ENCODE data around the gene SKOR1. TPM values are rescaled to one million over a fixed set of nuclear protein-coding genes. Genes with fewer than 3 reads are reported as not detected.

SKOR1 gene
- total RNA-seq, 4 donors from 2014 or later: 0.49 to 1.2 (median 0.85) TPM

DNA sequence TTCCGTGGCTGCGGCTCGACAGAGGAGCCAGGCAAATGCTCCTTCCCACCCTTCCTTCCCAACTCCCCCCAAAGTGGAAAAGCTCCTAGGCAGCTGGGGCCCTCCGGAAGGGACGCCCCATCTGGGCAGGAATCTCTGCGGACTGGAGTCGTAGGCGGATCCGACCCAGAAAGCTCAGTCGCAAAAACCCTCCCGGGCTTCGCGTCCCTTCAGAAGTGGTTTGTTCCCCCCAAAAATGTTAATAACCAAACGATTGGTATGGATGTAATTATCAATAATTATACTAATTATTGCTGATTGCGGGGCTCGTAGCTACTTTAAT lies 10.8 kb downstream of the SKOR1 start:
- Histone ChIP-seq H3K36me3 (no peaks in the 10 kb centered on the region), H3K9me3 (no peaks in the 10 kb centered on the region), H3K4me3 (replicated peaks in 1 of 3) (peak overlapping the region in 2 of 3 donors; percentile 30 to 46), H3K27ac (peak overlapping the region in 1 of 3 donors; percentile 11), H3K27me3 (peaks cover 19% of the 10 kb centered on the region), H3K4me1 (peaks cover 32 to 59% of the 10 kb centered on the region in 2 donors)
- 5% methylated on average over 16 of the region's 16 CpGs for WGBS, 2 donors
- TF ChIP-seq POLR2A (IDR thresholded peaks at IDR 0.05): no peak
- TF ChIP-seq, protein P1, sequence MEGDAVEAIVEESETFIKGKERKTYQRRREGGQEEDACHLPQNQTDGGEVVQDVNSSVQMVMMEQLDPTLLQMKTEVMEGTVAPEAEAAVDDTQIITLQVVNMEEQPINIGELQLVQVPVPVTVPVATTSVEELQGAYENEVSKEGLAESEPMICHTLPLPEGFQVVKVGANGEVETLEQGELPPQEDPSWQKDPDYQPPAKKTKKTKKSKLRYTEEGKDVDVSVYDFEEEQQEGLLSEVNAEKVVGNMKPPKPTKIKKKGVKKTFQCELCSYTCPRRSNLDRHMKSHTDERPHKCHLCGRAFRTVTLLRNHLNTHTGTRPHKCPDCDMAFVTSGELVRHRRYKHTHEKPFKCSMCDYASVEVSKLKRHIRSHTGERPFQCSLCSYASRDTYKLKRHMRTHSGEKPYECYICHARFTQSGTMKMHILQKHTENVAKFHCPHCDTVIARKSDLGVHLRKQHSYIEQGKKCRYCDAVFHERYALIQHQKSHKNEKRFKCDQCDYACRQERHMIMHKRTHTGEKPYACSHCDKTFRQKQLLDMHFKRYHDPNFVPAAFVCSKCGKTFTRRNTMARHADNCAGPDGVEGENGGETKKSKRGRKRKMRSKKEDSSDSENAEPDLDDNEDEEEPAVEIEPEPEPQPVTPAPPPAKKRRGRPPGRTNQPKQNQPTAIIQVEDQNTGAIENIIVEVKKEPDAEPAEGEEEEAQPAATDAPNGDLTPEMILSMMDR (IDR thresholded peaks at IDR 0.05): no peak
- intact Hi-C loops (cut with DNase I): loop anchor here (5.0 kb wide), 1 partner anchor 314 kb away; the partner anchor contains the start of gene C15orf61
- no peak for DNase-seq

- Histone ChIP-seq H3K4me1 (peaks cover 35 to 63% of the 10 kb centered on the region in 2 donors), H3K36me3 (no peaks in the 10 kb centered on the region), H3K27me3 (peaks cover 19% of the 10 kb centered on the region), H3K4me3 (replicated peaks in 1 of 3) (peak overlapping the region in 1 of 3 donors; percentile 30), H3K9me3 (no peaks in the 10 kb centered on the region), H3K27ac (no peak overlapping the region)
- TF ChIP-seq, protein P1 (IDR thresholded peaks at IDR 0.05): peak; percentile 55 to 89 (median 71)
- TF ChIP-seq POLR2A (IDR thresholded peaks at IDR 0.05): no peak
- WGBS, 2 donors: 32 to 37% methylated on average over 8 of the region's 8 CpGs
- intact Hi-C loops (cut with DNase I): loop anchor here (5.0 kb wide), 1 partner anchor 314 kb away; the partner anchor contains the start of gene C15orf61
- DNase-seq: peak; percentile 49 to 50
Observed at GRCh38 chr15:67836477-67836876, 11.2 kb downstream of the SKOR1 start.

GRCh38 chr15:67836955-67837354 lies 11.6 kb downstream of the SKOR1 start:
- Histone ChIP-seq H3K4me3 (replicated peaks in 1 of 3) (no peak overlapping the region), H3K9me3 (no peaks in the 10 kb centered on the region), H3K27me3 (peaks cover 19% of the 10 kb centered on the region), H3K36me3 (no peaks in the 10 kb centered on the region), H3K4me1 (peaks cover 35 to 64% of the 10 kb centered on the region in 2 donors), H3K27ac (no peak overlapping the region)
- DNase-seq: peak in 1 of 2 donors; percentile 24
- intact Hi-C loops (cut with DNase I): loop anchor here (5.0 kb wide), 1 partner anchor 315 kb away; the partner anchor contains the start of gene C15orf61
- WGBS, 2 donors: 49 to 53% methylated on average over 2 of the region's 2 CpGs
- TF ChIP-seq, protein P1 (IDR thresholded peaks at IDR 0.05): no peak
- no peak for TF ChIP-seq POLR2A (IDR thresholded peaks at IDR 0.05)

DNA sequence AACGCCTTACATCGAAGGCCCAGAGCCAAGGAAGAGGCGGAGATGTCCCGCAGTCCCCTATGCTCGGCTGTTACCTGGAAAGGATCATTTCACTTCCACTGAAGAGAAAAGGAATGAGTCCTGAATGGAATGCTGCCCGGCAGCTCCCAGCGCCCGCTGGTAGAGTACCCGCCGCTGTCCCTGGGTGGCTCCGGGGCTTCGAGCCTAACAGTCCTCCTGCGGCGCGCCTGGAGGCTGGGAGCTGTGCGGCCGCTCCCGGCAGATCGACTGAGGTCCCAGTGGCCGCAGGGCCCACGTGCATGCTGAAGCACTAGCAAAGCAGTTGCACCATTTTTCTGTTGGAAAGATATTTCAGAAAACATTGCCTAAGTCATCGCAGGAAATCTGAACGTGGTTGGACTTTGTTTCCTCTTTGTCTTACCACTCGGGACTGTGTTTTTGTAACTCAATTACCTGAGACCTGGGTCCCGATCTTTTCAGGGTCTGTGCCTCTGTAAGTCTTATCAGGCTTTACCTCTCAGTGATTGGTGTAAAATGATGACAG lies 13.6 kb downstream of the SKOR1 start:
- Histone ChIP-seq H3K36me3 (no peaks in the 10 kb centered on the region), H3K9me3 (no peaks in the 10 kb centered on the region), H3K4me1 (peaks cover 39 to 64% of the 10 kb centered on the region in 2 donors), H3K4me3 (replicated peaks in 1 of 3) (peak overlapping the region in 1 of 3 donors; percentile 16), H3K27ac (peak overlapping the region; percentile 98 to 100 (median 100)), H3K27me3 (peaks cover 8% of the 10 kb centered on the region)
- 5 to 9% methylated on average over 12 to 25 of the region's 25 CpGs for WGBS, 2 donors
- TF ChIP-seq, protein P1 (IDR thresholded peaks at IDR 0.05): peak in 4 of 6 experiments; percentile 9 to 47 (median 26)
- peak in 1 of 2 donors; percentile 67 for TF ChIP-seq POLR2A (IDR thresholded peaks at IDR 0.05)
- intact Hi-C loops (cut with DNase I): loop anchor here (5.0 kb wide), 1 partner anchor 317 kb away; the partner anchor contains the start of gene C15orf61
- peak; percentile 89 to 90 for DNase-seq

DNA sequence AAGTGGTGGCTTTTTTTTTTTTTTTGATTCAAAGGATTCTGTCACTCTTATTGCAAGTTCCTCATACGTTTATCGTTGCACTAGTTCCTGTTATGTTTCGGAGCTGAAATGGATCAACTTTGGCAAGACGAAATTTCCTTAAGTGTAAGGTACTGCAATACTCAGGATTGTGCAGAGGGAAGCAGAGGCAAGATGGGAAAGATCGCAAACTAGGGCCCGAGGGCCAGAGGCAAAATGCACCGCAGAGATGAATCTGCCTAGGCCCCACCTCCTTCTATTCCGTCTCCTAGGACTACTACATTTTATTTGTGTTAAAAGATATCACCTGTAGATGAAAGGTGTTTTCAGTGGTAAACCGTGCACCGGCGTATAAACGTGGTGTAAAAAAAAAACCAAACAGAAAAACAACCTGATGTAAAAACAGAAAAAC lies 14.2 kb downstream of the SKOR1 start:
- TF ChIP-seq POLR2A (IDR thresholded peaks at IDR 0.05): no peak
- TF ChIP-seq, protein P1 (IDR thresholded peaks at IDR 0.05): no peak
- Histone ChIP-seq H3K27me3 (peaks cover 6% of the 10 kb centered on the region), H3K4me3 (replicated peaks in 1 of 3) (peak overlapping the region in 2 of 3 donors; percentile 5 to 16), H3K4me1 (peaks cover 41 to 65% of the 10 kb centered on the region in 2 donors), H3K36me3 (no peaks in the 10 kb centered on the region), H3K9me3 (no peaks in the 10 kb centered on the region), H3K27ac (peak overlapping the region; percentile 98 to 100 (median 100))
- intact Hi-C loops (cut with DNase I): loop anchor here (5.0 kb wide), 1 partner anchor 317 kb away; the partner anchor contains the start of gene C15orf61
- 5 to 7% methylated on average over 12 of the region's 12 CpGs for WGBS, 2 donors
- peak in 1 of 2 donors; percentile 26 for DNase-seq

All from thyroid gland (tissue), 4 donors.